Fibroblast of villous mesenchyme (primary cell): Measurements from ENCODE around the gene MYBPC1. TPM values are rescaled to one million over a fixed set of nuclear protein-coding genes. Genes with fewer than 3 reads are reported as not detected.

Experiments
- DNase-seq: peaks from one replicate; pipeline ENCODE4 v3.0.0-alpha.2; 2010; ENCODE audit warnings: low read depth
- H3K4me3 ChIP-seq: 2 replicates; pipeline ENCODE4 v1.5.1; 2011; ENCODE audit warnings: low read depth, mild to moderate bottlenecking, low read length
- total RNA-seq: library from RNA; depleted of rRNA; stranded (reverse); fragments of >200 nt; gene quantifications from 2 replicates; pipeline ENCODE4 v1.2.3, GENCODE V29; 2012
- TF ChIP-seq, protein P1 (sequence below): IDR thresholded peaks from 2 replicates; pipeline ENCODE4 v1.5.1; 2012; ENCODE audit warnings: low read depth, mild to moderate bottlenecking, low read length; ENCODE audit not compliant: insufficient read depth

MYBPC1 gene
- total RNA-seq, 1 donor: not detected

DNA sequence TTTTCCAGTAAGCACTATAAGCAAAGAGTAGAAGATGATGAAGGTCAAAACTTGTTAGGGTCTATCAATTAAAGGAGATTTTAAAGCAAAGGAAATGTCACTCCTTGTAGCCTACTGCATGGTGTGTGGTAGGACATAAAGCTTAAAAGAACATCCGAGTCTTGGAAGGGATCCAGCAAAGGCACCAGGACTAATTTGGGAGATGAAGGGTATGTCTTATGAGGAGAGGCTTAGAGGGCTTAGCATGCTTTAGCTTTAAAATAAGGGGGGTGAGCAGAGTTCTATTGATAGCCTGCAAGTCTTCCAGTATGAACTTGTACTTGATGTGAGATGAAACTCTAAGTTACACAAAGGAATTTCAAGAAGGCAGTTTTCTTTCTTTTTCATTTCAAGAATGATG, 11.8 kb upstream of the MYBPC1 start:
- no peak overlapping the region for H3K4me3 ChIP-seq
- no peak for DNase-seq
- TF ChIP-seq, protein P1, sequence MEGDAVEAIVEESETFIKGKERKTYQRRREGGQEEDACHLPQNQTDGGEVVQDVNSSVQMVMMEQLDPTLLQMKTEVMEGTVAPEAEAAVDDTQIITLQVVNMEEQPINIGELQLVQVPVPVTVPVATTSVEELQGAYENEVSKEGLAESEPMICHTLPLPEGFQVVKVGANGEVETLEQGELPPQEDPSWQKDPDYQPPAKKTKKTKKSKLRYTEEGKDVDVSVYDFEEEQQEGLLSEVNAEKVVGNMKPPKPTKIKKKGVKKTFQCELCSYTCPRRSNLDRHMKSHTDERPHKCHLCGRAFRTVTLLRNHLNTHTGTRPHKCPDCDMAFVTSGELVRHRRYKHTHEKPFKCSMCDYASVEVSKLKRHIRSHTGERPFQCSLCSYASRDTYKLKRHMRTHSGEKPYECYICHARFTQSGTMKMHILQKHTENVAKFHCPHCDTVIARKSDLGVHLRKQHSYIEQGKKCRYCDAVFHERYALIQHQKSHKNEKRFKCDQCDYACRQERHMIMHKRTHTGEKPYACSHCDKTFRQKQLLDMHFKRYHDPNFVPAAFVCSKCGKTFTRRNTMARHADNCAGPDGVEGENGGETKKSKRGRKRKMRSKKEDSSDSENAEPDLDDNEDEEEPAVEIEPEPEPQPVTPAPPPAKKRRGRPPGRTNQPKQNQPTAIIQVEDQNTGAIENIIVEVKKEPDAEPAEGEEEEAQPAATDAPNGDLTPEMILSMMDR: no peak

DNA sequence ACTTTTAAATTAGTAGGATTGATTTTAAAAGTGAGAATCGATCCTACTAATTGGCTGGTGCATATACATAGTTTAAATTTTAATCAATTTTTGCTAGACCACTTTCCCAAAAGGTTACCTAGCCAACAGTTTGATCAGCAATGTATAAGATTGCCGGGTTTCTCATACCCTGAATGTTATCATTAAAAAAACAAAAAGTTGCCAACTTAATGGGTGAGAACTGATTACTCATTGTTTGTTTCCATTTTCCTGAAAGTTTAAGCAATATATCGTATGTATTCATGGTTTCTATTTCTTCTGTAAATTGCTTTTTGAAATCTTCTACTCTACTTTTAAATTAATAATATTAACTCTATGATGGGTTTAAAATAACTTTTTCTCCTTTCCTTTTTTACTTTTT, 4.4 kb upstream of the MYBPC1 start:
- no peak overlapping the region for H3K4me3 ChIP-seq
- no peak for DNase-seq
- TF ChIP-seq, protein P1: no peak

DNA sequence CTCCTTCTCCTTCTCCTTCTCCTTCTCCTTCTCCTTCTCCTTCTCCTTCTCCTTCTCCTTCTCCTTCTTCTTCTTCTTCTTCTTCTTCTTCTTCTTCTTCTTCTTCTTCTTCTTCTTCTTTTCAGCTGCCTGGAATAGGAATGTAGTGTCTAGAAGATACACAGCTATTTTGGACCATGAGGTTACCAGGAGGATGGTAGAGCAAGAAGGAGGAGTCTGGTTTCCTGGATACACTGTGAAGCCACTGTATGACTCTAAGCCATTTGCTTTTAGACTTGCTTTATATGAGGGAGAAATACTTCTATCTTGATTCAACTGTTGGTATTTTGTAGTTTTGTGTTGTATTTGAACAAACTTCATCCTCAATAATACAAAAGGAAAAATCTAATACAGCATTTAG, 3.0 kb upstream of the MYBPC1 start:
- H3K4me3 ChIP-seq: no peak overlapping the region
- DNase-seq: no peak
- TF ChIP-seq, protein P1: no peak

DNA sequence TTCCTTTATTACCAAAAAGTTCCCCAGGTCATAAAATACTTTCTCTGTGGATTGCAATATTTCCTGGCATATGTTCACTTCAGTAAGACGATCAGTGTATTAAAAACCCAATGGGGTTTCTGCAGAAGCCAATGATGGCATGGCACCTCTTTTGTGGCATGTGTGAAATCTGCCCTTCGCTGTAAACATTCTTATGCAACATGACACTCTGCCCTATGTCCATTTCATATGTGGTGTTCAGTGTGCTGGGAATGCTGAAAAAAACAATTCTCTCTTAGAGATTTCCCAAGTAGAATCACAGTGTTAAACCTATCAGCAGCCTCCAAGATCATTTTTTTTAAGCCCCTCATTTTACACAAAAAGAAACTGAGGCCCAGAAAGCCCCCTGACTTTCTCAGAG, 2.3 kb upstream of the MYBPC1 start:
- TF ChIP-seq, protein P1: no peak
- no peak overlapping the region for H3K4me3 ChIP-seq
- no peak for DNase-seq

DNA sequence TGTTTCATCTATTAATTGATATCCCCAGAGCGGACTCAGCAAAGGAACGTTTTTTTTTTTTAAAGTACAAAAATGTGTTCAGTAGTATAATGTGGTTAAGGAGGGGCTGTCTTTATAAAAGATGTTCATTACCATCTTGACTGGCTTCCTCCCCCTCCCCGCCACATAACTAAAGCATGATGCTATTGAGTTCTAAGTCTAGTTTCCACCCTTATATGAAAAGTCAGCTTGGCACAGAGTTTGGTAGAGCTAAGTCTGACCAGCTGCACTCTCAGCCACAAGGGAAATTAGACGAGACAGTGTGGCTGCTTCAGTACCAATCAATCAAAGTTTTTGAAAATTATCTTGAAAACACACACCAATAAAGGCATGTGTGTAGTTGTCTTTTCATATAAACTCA, 1.9 kb upstream of the MYBPC1 start:
- no peak overlapping the region for H3K4me3 ChIP-seq
- TF ChIP-seq, protein P1: no peak
- no peak for DNase-seq

DNA sequence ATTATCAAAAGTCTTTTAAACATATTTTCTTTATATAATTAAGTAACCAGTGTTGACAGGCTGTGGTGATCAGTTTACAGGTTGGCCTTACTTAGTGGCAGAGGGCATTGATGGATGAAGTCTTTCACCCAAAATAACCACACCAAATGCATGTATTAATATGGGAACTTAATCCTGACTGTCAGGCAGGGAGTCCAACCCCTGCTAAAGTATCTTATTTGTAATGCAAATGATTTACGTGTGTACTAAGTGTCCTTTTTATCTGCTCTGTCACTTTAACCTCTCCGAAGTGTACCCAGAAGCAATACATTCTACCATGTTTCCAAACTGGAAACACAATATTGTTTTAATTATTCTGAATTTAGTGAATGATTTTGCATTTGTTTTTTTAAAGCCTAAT, 1.4 kb downstream of the MYBPC1 start:
- no peak for DNase-seq
- H3K4me3 ChIP-seq: no peak overlapping the region

DNA sequence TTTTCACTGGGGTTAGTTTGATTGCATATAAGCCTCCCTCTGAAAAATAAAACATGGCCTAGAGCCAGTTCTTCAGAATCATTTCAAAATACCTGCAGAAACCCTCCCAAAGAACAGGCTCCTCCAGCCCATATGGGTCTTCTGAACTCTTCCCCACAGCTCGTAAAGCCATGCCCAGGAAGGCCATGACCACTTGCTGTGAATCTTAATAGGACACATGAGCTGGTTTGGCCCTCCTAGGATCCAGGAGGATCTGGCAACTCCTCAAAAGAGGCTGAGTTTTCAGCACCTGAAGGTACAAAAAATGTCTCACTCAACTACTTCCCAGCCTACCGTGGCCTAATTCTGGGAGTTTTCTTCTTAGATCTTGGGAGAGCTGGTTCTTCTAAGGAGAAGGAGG, 2.4 kb downstream of the MYBPC1 start:
- TF ChIP-seq, protein P1: no peak
- no peak for DNase-seq
- H3K4me3 ChIP-seq: no peak overlapping the region

More for the DNA sequence above, 1.4 kb downstream of the MYBPC1 start:
- TF ChIP-seq, protein P1: no peak
